GM18507 (cell line): ENCODE results near the gene AMHR2.
"Not testable (repeated sequence)": the region's sequence is repeated elsewhere in the genome, so short reads cannot be mapped to it uniquely, and the experiment has no call there.

Experiments used
- DNase-seq: peaks from one replicate; pipeline ENCODE4 v3.0.0; 2011; ENCODE audit warnings: low read depth; ENCODE audit not compliant: insufficient read length; ENCODE audit errors: extremely low spot score
- FAIRE-seq: peaks from 2 replicates; lab custom pipeline; 2011; peaks lifted over from hg19 to GRCh38; lab: Jason Lieb, UNC

The AMHR2 gene

GRCh38 chr12:53444593-53445325, 21.1 kb downstream of the AMHR2 start:
- DNase-seq, FAIRE-seq: not testable (repeated sequence)

- no peak for FAIRE-seq
- DNase-seq, result no peak
Measured at GRCh38 chr12:53450936-53451335, 27.3 kb downstream of the AMHR2 start.

- DNase-seq, result peak; percentile 97
- FAIRE-seq, result peak; percentile 95
Measured at GRCh38 chr12:53451661-53452158, 28.1 kb downstream of the AMHR2 start, which contains the start of gene PCBP2. TSS of gene PCBP2 (plus strand) at chr12:53452102. CDS start at chr12:53454801, 2,699 bp downstream.

- DNase-seq (peak; percentile 55), FAIRE-seq (no peak)
Measured at GRCh38 chr12:53452159-53453077, 28.8 kb downstream of the AMHR2 start.

- DNase-seq, result no peak
- FAIRE-seq, result no peak
Measured at GRCh38 chr12:53453953-53454640, 30.4 kb downstream of the AMHR2 start.

- DNase-seq (no peak), FAIRE-seq (no peak)
Measured at GRCh38 chr12:53454707-53455106, 31.1 kb downstream of the AMHR2 start.

GRCh38 chr12:53456654-53457366, 33.2 kb downstream of the AMHR2 start:
- FAIRE-seq, result no peak
- DNase-seq, result no peak

GRCh38 chr12:53459097-53459496, 35.4 kb downstream of the AMHR2 start:
- FAIRE-seq, result no peak
- DNase-seq, result no peak

- FAIRE-seq, result no peak
- no peak for DNase-seq
Measured at GRCh38 chr12:53461059-53461458, 37.4 kb downstream of the AMHR2 start.

GRCh38 chr12:53461591-53461990, 37.9 kb downstream of the AMHR2 start:
- no peak for FAIRE-seq
- no peak for DNase-seq

- FAIRE-seq (no peak), DNase-seq (no peak)
Measured at GRCh38 chr12:53462935-53463334, 39.3 kb downstream of the AMHR2 start.

GRCh38 chr12:53463802-53464560, 40.3 kb downstream of the AMHR2 start:
- DNase-seq, result no peak
- FAIRE-seq, result no peak

GRCh38 chr12:53464685-53465418, 41.2 kb downstream of the AMHR2 start:
- FAIRE-seq, result no peak

GRCh38 chr12:53465679-53466078, 42.0 kb downstream of the AMHR2 start:
- no peak for DNase-seq
- no peak for FAIRE-seq

More at GRCh38 chr12:53464685-53465418, 41.2 kb downstream of the AMHR2 start:
- no peak for DNase-seq

- DNase-seq (no peak), FAIRE-seq (no peak)
Measured at GRCh38 chr12:53466640-53467039, 43.0 kb downstream of the AMHR2 start.

GRCh38 chr12:53467082-53467481, 43.4 kb downstream of the AMHR2 start:
- DNase-seq, result no peak
- no peak for FAIRE-seq

- DNase-seq (no peak), FAIRE-seq (no peak)
Measured at GRCh38 chr12:53467880-53468279, 44.2 kb downstream of the AMHR2 start.

GRCh38 chr12:53468282-53468681, 44.6 kb downstream of the AMHR2 start:
- no peak for DNase-seq
- no peak for FAIRE-seq
